Fibroblast of mammary gland (primary cell): ENCODE results near the gene ATG13.

ENCODE experiments used
- DNase-seq: peaks from one replicate; pipeline ENCODE4 v3.0.0-alpha.2; 2010; ENCODE audit warnings: low read depth
- H3K4me3 ChIP-seq: 2 replicates; pipeline ENCODE4 v1.5.1; 2011; ENCODE audit warnings: low read depth, mild to moderate bottlenecking, low read length, moderate library complexity; ENCODE audit not compliant: control insufficient read depth
- TF ChIP-seq, protein P1 (sequence below): conservative IDR thresholded peaks from 2 replicates; pipeline ENCODE4 v1.5.1; 2011; ENCODE audit warnings: low read depth, low read length, inconsistent platforms; ENCODE audit not compliant: control insufficient read depth, insufficient read depth

The ATG13 gene

DNA sequence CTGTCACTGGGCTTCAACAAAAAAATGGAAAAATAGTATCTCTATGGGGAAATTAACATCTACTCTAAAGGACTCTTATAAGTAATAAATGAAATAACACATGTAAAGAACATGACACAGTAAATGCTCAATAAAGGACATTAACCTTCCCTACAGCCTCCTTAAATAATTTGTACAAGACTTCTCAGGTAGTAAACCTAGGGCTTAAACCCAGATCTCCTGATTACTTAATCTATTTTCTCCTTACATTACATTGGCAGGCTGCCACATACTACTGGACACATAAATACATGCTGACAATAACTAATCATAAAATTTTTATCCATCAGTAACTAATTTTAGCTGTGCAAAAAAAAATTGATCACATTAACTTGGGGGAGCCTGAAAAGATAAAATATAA is 28.4 kb upstream of the ATG13 start:
- TF ChIP-seq, protein P1, sequence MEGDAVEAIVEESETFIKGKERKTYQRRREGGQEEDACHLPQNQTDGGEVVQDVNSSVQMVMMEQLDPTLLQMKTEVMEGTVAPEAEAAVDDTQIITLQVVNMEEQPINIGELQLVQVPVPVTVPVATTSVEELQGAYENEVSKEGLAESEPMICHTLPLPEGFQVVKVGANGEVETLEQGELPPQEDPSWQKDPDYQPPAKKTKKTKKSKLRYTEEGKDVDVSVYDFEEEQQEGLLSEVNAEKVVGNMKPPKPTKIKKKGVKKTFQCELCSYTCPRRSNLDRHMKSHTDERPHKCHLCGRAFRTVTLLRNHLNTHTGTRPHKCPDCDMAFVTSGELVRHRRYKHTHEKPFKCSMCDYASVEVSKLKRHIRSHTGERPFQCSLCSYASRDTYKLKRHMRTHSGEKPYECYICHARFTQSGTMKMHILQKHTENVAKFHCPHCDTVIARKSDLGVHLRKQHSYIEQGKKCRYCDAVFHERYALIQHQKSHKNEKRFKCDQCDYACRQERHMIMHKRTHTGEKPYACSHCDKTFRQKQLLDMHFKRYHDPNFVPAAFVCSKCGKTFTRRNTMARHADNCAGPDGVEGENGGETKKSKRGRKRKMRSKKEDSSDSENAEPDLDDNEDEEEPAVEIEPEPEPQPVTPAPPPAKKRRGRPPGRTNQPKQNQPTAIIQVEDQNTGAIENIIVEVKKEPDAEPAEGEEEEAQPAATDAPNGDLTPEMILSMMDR, result no peak
- no peak for DNase-seq
- no peak overlapping the region for H3K4me3 ChIP-seq

GRCh38 chr11:46590740-46591605 is 26.4 kb upstream of the ATG13 start:
- TF ChIP-seq, protein P1, result no peak
- DNase-seq, result no peak

DNA sequence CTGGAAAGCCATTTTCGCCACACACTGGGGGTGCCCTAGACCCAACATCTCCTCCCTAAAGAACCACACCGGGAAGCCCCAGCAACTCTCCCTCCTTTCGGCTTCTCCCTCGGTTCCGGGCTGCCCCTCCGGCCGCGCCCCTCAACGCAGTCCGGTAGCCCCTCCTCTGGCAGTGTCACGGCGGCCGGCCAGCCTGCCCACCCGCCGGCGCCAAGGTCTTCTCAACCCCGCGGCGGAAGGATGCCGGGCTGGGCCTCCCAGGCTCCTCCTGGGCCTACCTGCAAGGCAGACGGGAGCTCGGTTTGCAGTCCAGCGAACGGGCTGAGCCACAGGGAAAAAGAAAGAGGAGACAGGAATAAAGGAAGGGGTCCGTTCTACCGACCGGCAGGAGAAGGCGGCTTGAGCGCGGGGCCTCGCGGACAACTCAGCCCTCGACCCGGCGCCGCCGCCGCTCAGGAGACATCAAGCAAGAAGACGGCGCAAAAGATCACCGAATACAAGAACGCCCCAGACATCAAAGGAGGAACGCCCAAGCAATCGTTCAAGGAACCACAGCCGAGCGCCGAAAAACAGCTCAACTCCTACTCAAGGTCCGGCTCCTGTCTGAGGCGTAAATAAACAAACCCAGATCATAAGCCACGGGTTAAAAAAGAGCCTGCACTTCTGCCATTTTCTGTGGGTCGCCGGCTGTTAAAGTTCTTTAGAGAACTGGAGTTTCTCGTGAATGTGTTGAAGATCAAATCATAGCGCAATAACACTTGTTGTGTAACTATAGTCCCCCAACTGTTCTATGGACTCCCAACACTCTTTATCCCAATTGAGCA is 23.6 kb upstream of the ATG13 start, which contains the start of gene AMBRA1:
Gene AMBRA1 (minus strand): TSS at position 474 of the 824 bp plus-strand sequence. CDS start 45,643 bp downstream, outside the sequence.
- peak within 1 kb of the TSS; percentile 89 for H3K4me3 ChIP-seq
- DNase-seq, result peak; percentile 94
- TF ChIP-seq, protein P1, result no peak

More at GRCh38 chr11:46590740-46591605, 26.4 kb upstream of the ATG13 start:
- H3K4me3 ChIP-seq, result no peak overlapping the region

DNA sequence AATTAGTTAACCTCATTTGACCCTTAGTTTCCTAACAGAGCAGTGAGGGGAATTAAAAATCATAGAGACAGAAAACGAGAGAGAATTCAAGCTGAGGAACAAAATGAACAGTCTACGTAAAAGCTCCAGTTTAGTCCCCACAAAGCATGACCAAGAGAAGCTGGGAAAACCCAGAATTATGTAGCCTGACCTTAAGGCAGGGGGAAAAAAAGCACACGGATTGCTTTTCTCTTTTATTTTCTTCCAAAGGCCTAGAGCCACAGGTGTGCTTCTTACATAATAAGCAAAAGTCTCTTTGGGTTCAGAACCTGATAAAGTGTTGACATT is 23.0 kb upstream of the ATG13 start:
- H3K4me3 ChIP-seq, result peak overlapping the region; percentile 89
- DNase-seq, result no peak
- TF ChIP-seq, protein P1, result no peak

DNA sequence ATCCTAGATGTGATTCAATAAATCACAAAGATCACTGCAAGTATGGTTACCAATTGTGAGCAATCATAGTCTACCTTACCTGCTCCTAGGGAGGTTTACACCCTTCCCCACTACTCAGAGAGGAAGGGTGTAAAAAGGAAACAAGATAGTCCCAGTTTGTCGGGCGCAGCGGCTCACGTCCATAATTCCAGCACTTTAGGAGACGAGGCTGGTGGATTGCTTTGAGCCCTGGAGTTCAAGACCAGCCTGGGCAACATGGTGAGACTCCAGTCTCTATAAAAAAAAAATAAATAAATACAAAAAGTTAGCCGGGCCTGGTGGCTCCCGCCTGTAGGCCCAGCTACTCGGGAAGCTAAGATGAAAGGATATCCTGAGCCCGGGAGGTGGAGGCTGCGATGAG is 22.6 kb upstream of the ATG13 start:
- no peak overlapping the region for H3K4me3 ChIP-seq
- TF ChIP-seq, protein P1, result no peak
- DNase-seq, result no peak

- TF ChIP-seq, protein P1, result no peak
- H3K4me3 ChIP-seq, result no peak overlapping the region
- no peak for DNase-seq
Measured at GRCh38 chr11:46597155-46597554, 20.2 kb upstream of the ATG13 start.
